UCSD-AML1 (cell line): ENCODE results near the gene CERK.
"Not testable (repeated sequence)": the region's sequence is repeated elsewhere in the genome, so short reads cannot be mapped to it uniquely, and the experiment has no call there.

ENCODE experiments used
- DNase-seq: peaks from one replicate; lab custom pipeline; 2025; ENCODE audit not compliant: unreplicated experiment; lab: John Stamatoyannopoulos, UW

The CERK gene

DNA sequence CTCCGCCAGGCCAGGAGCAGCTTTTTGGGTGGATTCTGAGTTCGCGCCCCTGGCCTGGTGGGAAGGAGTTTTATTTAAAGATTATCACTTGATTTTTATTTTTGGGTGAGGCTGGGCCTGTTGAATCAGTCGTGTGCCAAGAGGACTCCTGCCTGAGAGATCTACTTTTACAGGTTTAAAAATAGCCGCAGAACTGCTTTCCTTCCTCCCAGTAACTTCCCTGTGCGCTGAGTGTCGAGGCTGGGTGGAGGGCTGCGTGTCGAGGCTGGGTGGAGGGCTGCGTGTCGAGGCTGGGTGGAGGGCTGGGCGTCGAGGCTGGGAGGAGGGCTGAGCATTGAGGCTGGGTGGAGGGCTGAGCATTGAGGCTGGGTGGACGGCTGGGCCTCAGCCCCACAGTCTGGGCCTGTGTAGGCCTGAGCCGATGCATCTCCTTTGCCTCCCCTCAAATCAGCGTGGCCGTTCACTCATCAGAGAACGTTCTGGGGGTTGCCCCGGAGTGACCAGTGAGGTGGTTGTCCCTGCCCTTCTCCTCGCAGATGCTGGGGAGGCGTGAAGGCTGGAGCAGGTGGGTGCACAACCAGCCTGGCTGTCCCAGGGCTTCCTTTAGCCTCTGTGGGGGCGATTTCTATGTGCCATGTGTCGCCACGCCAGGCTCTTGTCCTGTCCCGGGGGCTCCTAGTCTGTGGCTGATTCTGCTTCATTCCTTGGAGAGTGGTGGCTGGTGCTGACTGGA is 87.8 kb downstream of the CERK start:
- no peak for DNase-seq

DNA sequence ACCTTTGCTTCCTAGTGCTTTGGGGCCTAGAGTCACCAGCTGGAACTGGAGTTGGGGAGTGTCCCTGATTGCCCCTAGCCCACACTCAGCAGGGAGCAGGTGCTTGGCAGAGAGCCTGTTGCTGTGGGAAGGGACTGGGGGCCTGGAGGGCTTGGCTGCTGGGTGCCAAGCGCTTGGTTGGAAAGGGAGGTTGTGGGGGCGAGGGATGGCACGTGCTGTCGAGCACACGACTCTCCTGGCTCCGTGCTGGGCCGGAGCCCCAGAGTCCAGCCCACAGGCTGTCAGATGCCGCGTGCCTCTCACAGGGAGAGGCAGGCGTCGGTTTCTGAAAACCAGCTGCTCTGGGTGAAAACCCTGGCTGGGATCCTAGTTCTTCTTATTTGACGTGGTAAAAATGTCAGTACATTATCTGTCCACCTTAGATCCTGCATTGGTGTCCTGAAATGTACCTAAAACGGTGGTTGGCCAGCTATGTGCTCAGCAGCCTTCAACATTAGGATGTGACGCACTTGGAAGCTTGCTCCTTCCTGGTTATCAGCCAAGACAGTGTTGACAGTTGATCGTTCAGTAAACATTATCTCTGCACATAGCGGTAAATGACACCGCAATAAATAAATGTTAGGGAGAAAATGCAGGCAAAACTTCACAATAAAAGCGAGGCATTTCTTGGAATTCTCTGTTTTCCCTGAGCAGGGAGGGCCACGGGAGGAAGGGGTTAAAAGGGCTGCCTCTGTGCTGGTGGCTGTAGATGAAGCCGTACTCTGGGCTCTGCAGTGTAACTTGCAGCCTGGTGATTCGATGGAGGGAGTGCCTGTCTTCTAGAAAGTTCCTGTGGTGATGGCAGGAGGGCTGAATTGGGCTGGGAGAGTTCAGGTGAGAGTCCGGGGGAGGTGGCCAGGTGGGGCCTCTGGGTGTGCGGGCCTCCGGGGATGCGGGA is 88.6 kb downstream of the CERK start:
- no peak for DNase-seq

DNA sequence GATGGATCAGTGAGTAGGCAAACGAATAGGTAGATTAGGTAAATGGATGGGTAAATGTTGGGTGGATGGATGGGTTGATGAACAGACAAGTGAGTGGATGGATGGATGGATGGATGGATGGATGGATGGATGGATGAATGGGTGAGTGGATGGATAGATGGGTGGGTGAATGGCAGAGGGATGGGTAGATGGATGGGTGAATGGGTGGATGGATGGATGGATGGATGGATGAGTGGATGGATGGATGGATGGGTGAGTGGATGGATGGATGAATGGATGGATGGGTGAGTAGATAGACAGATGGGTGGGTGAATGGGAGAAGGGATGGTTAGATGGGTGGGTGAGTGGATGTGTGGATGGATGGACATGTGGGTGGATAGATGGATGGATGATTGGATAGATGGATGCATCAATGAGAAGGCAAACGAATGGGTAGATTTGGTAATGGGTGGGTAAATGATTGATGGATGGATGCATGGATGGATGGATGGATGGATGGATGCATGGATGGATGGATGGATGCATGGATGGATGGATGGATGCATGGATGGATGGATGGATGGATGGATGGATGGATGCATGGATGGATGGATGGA is 89.7 kb downstream of the CERK start:
- not testable (repeated sequence) for DNase-seq

DNA sequence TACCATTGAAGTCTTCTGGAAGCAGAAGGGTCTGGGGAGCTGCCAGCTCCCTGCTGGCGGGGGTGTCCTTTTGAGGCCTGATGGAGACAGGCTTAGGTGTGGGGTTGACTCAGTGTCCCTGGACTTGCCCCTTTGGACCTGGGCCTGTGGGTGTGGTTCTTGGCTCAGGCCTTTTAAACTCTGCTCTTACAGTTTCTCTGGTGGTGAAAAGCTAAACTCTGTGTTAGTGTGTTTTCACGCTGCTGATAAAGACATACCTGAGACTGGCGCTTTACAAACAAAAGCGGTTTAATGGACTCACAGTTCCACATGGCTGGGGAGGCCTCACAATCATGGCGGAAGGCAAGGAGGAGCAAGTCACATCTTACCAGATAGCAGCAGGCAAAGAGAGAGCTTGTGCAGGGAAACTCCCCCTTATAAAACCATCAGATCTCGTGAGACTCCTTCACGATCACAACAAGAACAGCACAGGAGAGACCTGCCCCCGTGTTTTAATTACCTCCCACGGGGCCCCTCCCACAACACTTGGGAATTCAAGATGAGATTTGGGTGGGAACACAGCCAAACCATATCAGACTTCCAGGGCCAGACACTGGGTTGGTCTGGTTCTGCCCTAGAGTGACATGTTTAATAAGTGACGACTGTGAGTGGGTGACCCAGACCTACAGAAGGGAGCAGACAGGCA is 91.4 kb downstream of the CERK start:
- DNase-seq = no peak

DNA sequence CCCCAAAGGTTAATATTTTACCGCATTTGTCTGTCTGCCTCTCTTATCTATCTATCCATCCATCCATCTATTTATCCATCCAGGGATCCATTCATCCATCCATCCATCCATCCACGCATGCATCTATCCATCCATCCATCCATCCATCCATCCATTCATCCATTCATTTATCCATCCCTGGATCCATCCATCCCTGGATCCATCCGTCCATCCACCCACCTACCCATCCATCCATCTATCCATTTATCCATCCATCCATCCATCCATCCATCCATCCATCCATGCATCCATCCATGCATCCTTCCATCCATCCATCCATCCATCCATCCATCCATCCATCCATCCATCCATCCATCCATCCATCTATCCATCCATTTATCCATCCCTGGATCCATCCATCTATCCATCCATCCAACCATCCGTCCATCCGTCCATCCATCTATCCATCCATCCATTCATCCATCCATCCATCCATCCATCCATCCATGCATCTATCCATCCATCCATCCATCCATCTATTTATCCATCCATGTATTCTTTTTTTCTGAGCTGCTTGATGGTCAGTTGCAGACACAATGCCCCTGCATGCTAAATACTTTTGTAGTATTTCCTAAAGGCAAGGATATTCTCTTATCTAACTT is 95.1 kb downstream of the CERK start:
- DNase-seq = not testable (repeated sequence)

DNA sequence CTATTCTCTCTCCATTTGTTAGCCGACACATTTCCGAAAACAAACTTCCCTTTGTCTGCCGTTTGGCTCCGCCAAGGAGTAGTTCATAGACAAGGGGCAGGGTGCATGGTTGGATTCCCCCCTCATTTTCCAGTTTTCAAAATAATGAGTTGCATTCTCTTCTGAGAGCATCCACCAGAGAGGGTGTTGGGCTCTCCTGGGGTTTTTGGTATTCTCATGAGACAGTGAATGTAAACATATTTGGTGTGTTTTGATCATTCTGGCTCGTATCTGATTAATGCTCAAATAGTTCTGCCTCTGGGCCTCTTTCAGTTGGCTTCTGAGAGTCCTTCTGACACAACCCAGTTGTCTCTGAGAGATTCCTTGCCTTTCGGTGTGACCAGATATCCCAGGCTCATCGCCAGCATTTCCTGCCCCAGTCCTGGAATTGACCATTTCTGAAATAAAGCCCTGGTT is 96.2 kb downstream of the CERK start:
- no peak for DNase-seq

DNA sequence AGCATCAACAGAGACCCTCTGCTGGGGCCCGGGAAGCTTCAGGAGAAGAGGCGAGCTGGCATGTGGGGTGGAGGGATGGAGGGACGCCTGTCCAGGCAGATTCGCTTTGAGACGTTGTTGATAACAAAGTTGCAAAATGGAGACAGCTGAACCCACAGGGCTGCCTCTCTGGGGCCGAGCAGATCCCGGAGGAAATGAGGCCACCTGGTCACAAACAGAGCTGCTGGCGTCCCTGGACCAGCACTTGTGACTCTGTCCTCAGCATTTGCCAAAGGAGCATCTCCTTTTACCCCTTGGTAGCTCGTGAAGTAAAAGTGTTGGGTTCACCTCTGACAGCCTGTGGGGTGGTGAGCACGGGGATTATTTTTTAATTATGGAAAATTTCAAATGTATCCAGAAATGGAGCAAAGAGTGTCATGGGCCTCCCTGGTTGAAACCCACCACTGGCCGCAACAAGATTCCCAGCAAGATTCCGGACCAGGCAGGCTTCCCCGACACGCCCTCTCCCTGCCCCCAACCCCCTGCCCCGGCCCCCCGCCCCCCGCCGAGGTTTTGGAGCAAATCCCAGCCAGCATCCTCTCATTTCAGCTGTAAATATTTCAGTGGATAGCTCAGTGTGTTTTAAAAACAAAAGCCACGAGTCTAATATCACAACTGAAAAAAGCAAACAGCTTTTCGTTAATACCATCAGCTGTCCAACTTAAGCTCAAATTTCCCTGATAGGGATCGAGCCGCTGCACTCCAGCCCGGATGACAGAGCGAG is 97.6 kb downstream of the CERK start:
- DNase-seq = no peak

DNA sequence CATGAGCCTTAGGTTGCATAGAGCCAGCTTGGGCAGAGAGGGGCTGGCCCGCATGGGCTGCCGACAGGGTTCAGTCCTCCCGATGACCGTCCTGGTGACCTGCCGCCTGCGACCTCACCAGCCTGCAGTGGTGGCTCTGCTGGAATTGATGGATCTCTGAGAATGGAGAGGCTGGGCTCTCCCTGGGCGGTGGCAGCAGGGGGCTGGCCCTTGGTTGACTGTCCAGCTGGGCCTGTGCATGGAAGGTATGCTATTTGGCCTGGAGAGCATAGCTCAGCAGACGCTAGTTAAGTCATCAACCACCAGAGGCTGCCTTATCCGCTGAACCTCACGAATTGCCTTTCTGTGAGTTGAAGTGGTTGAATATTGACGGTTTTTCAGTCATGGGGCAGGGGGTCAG is 98.2 kb downstream of the CERK start:
- no peak for DNase-seq

DNA sequence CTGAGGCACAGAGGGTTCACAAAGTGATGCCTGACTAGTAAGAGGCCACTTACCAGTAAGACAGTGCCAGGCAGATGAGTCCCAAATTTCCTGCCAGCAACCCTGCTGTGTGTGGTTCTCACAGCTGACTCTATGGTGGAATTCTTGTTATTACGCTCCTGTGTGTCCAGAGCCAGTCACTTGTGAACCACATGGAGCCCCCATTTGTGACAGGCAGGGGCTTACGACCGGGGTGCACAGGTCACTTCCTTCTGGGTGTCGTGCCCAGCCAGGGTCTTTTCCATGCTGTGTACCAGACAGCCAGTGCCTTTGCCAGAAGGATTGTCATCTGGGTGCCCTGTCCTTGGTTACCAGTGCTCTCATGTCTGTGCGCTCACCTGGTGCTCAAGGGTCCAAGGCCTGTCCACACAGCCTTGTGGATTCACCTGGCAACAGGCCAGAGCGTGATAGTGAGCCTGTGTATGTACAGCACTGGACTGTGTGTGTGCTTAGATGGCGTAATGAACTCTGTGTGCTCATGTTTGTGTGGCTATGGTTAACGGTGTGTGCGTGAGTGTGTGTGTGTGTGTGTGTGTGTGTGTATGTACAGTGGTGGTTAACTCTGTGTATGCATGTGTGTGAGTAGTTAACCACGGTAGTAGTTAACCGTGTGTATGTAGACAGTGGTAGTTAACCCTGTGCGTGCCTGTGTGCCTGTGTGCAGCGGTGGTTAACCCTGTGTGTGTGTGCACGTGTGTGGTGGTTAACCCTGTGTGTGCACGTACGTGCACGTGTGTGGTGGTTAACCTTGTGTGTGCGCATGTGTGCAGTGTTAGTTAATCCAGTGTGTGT is 99.2 kb downstream of the CERK start:
- no peak for DNase-seq

DNA sequence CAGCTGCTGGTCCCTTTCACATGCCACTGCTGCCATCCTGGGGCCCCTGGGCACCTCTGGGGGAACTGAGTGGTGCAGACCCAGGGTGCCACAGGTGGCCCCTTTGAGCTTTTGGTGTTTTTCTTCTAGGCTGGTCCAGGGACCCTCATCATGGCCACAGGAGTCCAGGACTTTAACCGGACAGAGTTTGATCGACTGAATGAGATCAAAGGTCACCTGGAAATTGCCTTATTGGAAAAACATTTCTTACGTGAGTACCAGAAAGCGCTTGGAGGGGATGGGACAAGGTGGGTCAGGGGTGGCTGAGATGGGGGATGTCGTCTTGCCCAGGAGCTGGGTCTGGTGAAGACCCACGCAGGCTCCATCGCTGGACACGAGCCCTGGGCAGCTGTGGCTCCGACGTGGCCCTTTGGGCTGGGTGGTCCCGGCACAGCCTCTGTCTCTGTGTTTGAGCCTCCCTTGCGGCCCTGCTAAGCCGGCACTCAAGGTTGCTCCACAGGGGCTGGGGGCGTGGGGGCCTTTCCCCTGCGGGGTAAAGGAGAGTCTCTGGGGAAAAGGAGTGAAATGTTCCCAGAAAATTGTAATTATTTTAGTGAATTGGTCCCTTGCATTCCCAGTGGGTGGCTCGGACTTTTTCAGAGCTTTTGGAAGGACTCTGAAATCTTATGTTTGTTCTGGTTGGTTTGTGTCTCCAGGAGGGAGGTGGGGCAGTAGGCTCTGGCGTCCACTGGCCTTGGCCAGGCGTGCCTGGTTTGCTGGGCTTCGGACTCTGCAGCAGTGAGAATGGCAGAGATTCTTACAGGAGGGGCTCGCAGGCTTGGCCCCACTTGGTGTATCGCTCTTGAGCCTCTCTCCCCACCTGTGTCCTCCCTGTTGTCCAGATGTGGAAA is 100.1 kb downstream of the CERK start:
- no peak for DNase-seq

DNA sequence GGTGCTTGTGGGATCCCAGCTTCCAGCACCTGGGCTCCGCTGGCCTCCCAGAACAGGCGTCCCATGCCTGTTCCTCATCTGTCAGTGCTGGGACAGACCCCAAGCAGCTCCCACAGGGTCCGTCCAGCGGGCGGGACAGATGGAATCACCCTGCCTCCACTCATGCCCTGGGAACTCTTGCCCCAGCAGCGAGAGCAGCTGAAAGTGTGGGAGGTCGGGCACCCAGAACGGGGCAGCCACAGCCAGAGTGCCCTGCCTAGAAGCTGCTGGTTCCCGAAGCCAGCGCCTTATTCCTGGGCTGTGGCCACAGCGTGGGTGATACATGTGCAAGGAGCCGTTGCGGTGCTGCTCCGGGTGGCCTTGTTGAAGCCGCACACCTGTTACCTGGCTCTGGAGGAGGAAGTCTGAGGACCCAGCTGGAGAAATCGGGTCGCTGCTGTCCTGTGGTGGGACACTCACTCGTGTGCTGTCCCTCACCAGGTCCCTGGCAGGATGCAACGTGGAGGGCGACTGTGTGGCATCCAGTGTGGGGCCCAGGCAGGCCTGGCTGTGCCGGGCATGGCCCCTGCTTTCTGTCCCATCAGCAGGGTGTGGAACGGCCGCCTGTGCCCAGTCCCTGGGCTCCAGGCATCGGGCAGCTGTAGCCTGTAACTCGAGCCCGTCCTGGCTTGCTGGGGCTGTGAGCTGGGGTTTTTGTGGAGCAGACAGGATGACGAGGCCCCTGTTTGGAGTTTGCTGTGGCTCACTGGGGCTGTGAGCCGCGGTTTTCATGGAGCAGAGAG is 101.6 kb downstream of the CERK start:
- no peak for DNase-seq

DNA sequence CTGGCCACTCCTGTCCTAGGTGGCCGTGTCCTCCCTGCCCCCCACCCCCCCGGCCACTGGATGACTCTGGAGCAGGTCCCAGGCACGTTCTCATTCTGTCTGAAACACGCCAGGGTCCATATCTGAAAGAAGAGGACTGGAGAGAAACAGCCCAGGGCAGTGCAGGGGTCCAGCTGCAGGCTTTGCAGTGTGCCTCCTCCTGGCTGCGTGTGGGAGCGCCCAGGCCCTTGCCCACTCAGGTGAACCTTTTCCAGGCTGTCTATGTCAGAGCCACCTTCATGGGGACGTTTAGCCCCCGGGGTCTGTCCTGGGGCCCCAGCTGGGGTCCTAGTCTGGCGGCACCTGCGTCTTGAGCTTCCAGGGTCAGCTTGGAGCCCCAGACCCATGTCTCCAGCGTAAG is 102.3 kb downstream of the CERK start:
- DNase-seq = no peak

DNA sequence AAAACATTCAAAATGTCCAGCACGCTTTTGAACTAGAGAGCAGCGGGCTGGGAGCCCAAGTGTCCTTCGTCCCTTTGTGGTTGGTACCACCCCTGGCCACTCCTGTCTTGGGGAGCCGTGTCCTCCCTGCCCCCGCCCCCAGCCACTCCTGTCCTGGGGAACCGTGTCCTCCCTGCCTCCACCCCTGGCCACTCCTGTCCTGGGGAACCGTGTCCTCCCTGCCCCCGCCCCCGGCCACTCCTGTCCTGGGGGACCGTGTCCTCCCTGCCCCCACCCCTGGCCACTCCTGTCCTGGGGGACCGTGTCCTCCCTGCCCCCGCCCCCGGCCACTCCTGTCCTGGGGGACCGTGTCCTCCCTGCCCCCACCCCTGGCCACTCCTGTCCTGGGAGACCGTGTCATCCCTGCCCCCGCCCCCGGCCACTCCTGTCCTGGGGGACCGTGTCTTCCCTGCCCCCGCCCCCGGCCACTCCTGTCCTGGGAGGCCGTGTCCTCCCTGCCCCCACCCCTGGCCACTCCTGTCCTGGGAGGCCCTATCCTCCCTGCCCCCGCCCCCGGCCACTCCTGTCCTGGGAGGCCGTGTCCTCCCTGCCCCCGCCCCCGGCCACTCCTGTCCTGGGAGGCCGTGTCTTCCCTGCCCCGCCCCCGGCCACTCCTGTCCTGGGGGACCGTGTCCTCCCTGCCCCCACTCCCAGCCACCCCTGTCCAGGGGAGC is 102.9 kb downstream of the CERK start:
- DNase-seq = not testable (repeated sequence)
